H9 (cell line): ENCODE measurements around the gene ADGRD1. TPM values are rescaled to one million over a fixed set of nuclear protein-coding genes. Genes with fewer than 3 reads are reported as not detected.

Experiments used
- DNase-seq: peaks from one replicate; pipeline ENCODE4 v3.0.0-alpha.2; 2017
- H2AFZ ChIP-seq: one replicate; pipeline ENCODE4 v1.6.1; 2013; ENCODE audit warnings: mild to moderate bottlenecking, low read length, control low read depth, moderate library complexity
- H2AK5ac ChIP-seq: 2 replicates; pipeline ENCODE4 v1.6.1; 2013; ENCODE audit warnings: low read length, control low read depth, mixed read lengths; ENCODE audit not compliant: insufficient read length
- H2BK120ac ChIP-seq: one replicate; pipeline ENCODE4 v1.6.1; 2013; ENCODE audit warnings: low read depth, mild to moderate bottlenecking, low read length, control low read depth, inconsistent platforms; ENCODE audit not compliant: poor library complexity, severe bottlenecking
- H2BK12ac ChIP-seq: 2 replicates; pipeline ENCODE4 v1.6.1; 2013; ENCODE audit warnings: low read length, control low read depth, mixed read lengths, low read depth; ENCODE audit not compliant: insufficient read length
- H2BK15ac ChIP-seq: 2 replicates; pipeline ENCODE4 v1.6.1; 2013; ENCODE audit warnings: low read depth, low read length, control low read depth
- H2BK20ac ChIP-seq: one replicate; pipeline ENCODE4 v1.6.1; 2013; ENCODE audit warnings: low read depth, mild to moderate bottlenecking, low read length, control low read depth, inconsistent platforms; ENCODE audit not compliant: poor library complexity, severe bottlenecking
- H2BK5ac ChIP-seq: 2 replicates; pipeline ENCODE4 v1.6.1; 2013; ENCODE audit warnings: low read length, control low read depth, mixed read lengths; ENCODE audit not compliant: insufficient read length
- H3K14ac ChIP-seq: 2 replicates; pipeline ENCODE4 v1.6.1; 2013; ENCODE audit warnings: low read length, control low read depth; ENCODE audit not compliant: insufficient read depth
- H3K18ac ChIP-seq: 2 replicates; pipeline ENCODE4 v1.6.1; 2013; ENCODE audit warnings: low read depth, mild to moderate bottlenecking, mixed read lengths, low read length, control low read depth; ENCODE audit not compliant: insufficient read length
- H3K23ac ChIP-seq: 2 replicates; pipeline ENCODE4 v1.6.1; 2013; ENCODE audit warnings: low read length, control low read depth, mixed read lengths, low read depth; ENCODE audit not compliant: insufficient read length
- H3K23me2 ChIP-seq: 2 replicates; pipeline ENCODE4 v1.6.1; 2013; ENCODE audit warnings: low read depth, mild to moderate bottlenecking, mixed read lengths, low read length, control low read depth; ENCODE audit not compliant: insufficient read length, poor library complexity, severe bottlenecking
- H3K27ac ChIP-seq: 2 replicates; pipeline ENCODE4 v1.5.1; 2013; ENCODE audit warnings: low read length, control low read depth, mixed read lengths, low read depth; ENCODE audit not compliant: insufficient read length
- H3K27me3 ChIP-seq: 2 replicates; pipeline ENCODE4 v1.6.1; 2013; ENCODE audit warnings: low read length, control low read depth, inconsistent platforms; ENCODE audit not compliant: insufficient read depth
- H3K4ac ChIP-seq: 2 replicates; pipeline ENCODE4 v1.6.1; 2013; ENCODE audit warnings: low read depth, mild to moderate bottlenecking, control low read depth, inconsistent platforms, low read length, moderate library complexity
- H3K4me1 ChIP-seq: 2 replicates; pipeline ENCODE4 v1.6.1; 2013; ENCODE audit warnings: low read length, control low read depth, inconsistent platforms; ENCODE audit not compliant: insufficient read depth
- H3K4me2 ChIP-seq: 2 replicates; pipeline ENCODE4 v1.6.1; 2013; ENCODE audit warnings: low read length, control low read depth, mixed read lengths; ENCODE audit not compliant: insufficient read length, insufficient read depth
- H3K56ac ChIP-seq: 2 replicates; pipeline ENCODE4 v1.6.1; 2013; ENCODE audit warnings: low read depth, mild to moderate bottlenecking, mixed read lengths, low read length, control low read depth; ENCODE audit not compliant: insufficient read length
- H3K79me1 ChIP-seq: 2 replicates; pipeline ENCODE4 v1.6.1; 2013; ENCODE audit warnings: low read depth, mild to moderate bottlenecking, moderate library complexity, low read length, control low read depth, inconsistent platforms; ENCODE audit not compliant: insufficient read depth, poor library complexity, severe bottlenecking
- H3K79me2 ChIP-seq: 2 replicates; pipeline ENCODE4 v1.6.1; 2013; ENCODE audit warnings: low read length, control low read depth, inconsistent platforms; ENCODE audit not compliant: insufficient read depth
- H3K9ac ChIP-seq: 2 replicates; pipeline ENCODE4 v1.6.1; 2013; ENCODE audit warnings: low read length, control low read depth, mixed read lengths; ENCODE audit not compliant: insufficient read length; ENCODE audit errors: extremely low read depth
- H3K9me3 ChIP-seq: one replicate; pipeline ENCODE4 v1.6.1; 2013; ENCODE audit warnings: low read depth, low read length, inconsistent platforms; ENCODE audit not compliant: control insufficient read depth
- H3T11ph ChIP-seq: one replicate; pipeline ENCODE4 v1.6.1; 2013; ENCODE audit warnings: mild to moderate bottlenecking, low read length, control low read depth, inconsistent platforms
- H4K20me1 ChIP-seq: one replicate; pipeline ENCODE4 v1.6.1; 2013; ENCODE audit not compliant: control insufficient read depth, insufficient read length, insufficient read depth
- H4K5ac ChIP-seq: 2 replicates; pipeline ENCODE4 v1.6.1; 2013; ENCODE audit warnings: low read depth, mild to moderate bottlenecking, mixed read lengths, low read length, control low read depth; ENCODE audit not compliant: insufficient read length
- H4K8ac ChIP-seq: replicated peaks from 2 replicates; pipeline ENCODE4 v1.6.1; 2013; ENCODE audit warnings: low read length, control low read depth, mixed read lengths, low read depth; ENCODE audit not compliant: insufficient read length
- H4K91ac ChIP-seq: 2 replicates; pipeline ENCODE4 v1.6.1; 2013; ENCODE audit warnings: low read depth, mild to moderate bottlenecking, moderate library complexity, mixed read lengths, low read length, control low read depth; ENCODE audit not compliant: insufficient read length
- H3K27ac Mint-ChIP-seq, 3 experiments: 2 replicates in 2 of 3; 3 replicates in 1 of 3; pipeline ENCODE4 v1.8.0; 2020 to 2021; ENCODE audit warnings: mixed read lengths in 3 of 3, mild to moderate bottlenecking in 1 of 3, moderate library complexity in 1 of 3
- H3K27me3 Mint-ChIP-seq: 2 replicates; pipeline ENCODE4 v1.8.0; 2021; ENCODE audit warnings: low read depth, mild to moderate bottlenecking, moderate library complexity, mixed read lengths
- H3K36me3 Mint-ChIP-seq, 3 experiments: 2 replicates in 2 of 3; 3 replicates in 1 of 3; pipeline ENCODE4 v1.8.0; 2020 to 2021; ENCODE audit warnings: low read depth in 3 of 3, mixed read lengths in 3 of 3; ENCODE audit not compliant: insufficient read depth in 1 of 3
- H3K4me1 Mint-ChIP-seq, 2 experiments: 2 replicates each; pipeline ENCODE4 v1.8.0; 2020; ENCODE audit warnings: mixed read lengths in 2 of 2
- H3K4me3 Mint-ChIP-seq, 2 experiments: 2 replicates in 1 of 2; 3 replicates in 1 of 2; pipeline ENCODE4 v1.8.0; 2020 to 2021; ENCODE audit warnings: mild to moderate bottlenecking in 2 of 2, mixed read lengths in 2 of 2, moderate library complexity in 1 of 2
- H3K9me3 Mint-ChIP-seq, 2 experiments: 2 replicates in 1 of 2; 3 replicates in 1 of 2; pipeline ENCODE4 v1.8.0; 2020; ENCODE audit warnings: mild to moderate bottlenecking in 2 of 2, mixed read lengths in 2 of 2, moderate library complexity in 1 of 2
- WGBS: extraction: QIAGEN DNeasy Blood & Tissue Kit; methylation state at CpG from one replicate; pipeline ENCODE4 v1.1.7; 2013; ENCODE audit warnings: missing lambda C conversion rate, low lambda C conversion rate, mixed read lengths; ENCODE audit not compliant: insufficient read length; ENCODE audit errors: extremely low coverage; 5-methylcytosine and 5-hydroxymethylcytosine counted together
- total RNA-seq: library from RNA; stranded (reverse); gene quantifications from 2 replicates; pipeline ENCODE4 v1.2.1, GENCODE V29; 2021
- TF ChIP-seq, protein P1 (sequence below): fragments of 200-600 bp; sonication (generic); conservative IDR thresholded peaks from 3 replicates; pipeline ENCODE4 v1.8.0; 2021; ENCODE audit warnings: antibody characterized with exemption, mild to moderate bottlenecking

The ADGRD1 gene
- total RNA-seq, 1 experiment from 2014 or later: 0.52 TPM

DNA sequence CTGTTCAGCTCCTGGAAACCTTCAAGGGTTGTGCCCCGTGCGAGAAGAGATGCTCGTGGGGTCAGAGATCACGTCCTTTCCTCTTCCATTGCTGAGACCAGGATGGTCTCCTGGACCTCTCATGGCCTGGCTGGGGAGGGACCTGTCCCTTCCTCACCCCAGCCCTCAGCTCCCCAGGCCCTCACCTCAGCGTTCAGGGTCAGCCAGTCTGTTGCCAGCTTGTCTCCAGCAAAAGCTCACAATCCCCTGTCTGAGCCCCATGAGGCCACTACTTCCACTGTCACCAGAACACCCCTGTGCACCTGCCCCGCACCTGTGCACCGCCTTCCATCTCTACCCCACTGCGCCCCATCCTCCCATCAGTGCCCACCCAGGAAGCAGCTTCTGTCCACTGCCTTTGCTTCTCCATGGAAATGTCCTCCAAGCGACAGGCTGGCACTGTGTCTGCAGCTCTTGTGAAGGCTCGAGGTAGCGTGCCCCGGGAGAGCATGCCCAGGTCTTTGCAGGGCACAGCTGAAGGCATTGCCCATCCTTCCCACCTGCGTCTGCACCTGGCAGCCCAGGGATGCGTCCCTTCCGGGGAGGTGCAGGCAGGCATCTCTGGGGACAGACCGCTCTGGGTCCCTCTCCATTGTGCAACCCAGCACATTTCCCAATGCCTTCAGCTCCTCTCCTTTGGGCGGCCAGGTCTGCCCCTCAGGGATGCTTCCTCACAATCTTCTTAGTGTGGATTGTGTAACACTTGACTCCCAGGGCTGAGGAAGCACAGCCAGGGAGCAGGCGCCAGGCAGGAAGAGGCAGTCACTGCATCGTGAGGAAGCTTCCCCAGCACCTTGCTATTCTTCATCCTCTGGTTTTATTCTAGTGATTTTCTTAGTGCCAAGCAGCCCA, 179.6 kb downstream of the ADGRD1 start:
- DNase-seq: no peak
- no peak overlapping the region for H3K9ac ChIP-seq

More for the DNA sequence above, 179.6 kb downstream of the ADGRD1 start:
- WGBS: no CpG with 5 or more reads among the region's 19 CpGs
- Mint-ChIP-seq H3K4me3 (no peak overlapping the region), H3K36me3 (no peaks in the 10 kb centered on the region; a peak in 1 of 7 replicates), H3K27ac (no peak overlapping the region), H3K4me1 (peaks cover 0 to 7% of the 10 kb centered on the region in 2 experiments; a peak in 2 of 4 replicates), H3K27me3 (peaks cover 17% of the 10 kb centered on the region), H3K9me3 (peaks cover 0 to 2% of the 10 kb centered on the region in 2 experiments; a peak in 1 of 5 replicates)
- no peaks in the 10 kb centered on the region for H3K27me3 ChIP-seq
- H2AK5ac ChIP-seq: no peak overlapping the region
- H3K79me2 ChIP-seq: no peaks in the 10 kb centered on the region
- H2AFZ ChIP-seq: no peak overlapping the region
- no peaks in the 10 kb centered on the region for H3K79me1 ChIP-seq
- H3K23ac ChIP-seq: no peak overlapping the region
- H4K5ac ChIP-seq: no peak overlapping the region
- H2BK15ac ChIP-seq: no peak overlapping the region
- no peaks in the 10 kb centered on the region for H3K4me1 ChIP-seq
- H3K56ac ChIP-seq: no peak overlapping the region
- H2BK5ac ChIP-seq: no peak overlapping the region
- H4K20me1 ChIP-seq: no peaks in the 10 kb centered on the region
- H3K23me2 ChIP-seq: no peaks in the 10 kb centered on the region
- H2BK120ac ChIP-seq: no peak overlapping the region
- no peak overlapping the region for H3T11ph ChIP-seq
- no peak overlapping the region for H3K18ac ChIP-seq
- H3K4ac ChIP-seq: no peak overlapping the region
- H3K14ac ChIP-seq: no peak overlapping the region; the same call in 1 of the 2 replicates
- no peaks in the 10 kb centered on the region for H3K9me3 ChIP-seq
- H3K27ac ChIP-seq: no peak overlapping the region
- no peak overlapping the region for H3K4me2 ChIP-seq
- no peak overlapping the region for H2BK12ac ChIP-seq
- no peak overlapping the region for H2BK20ac ChIP-seq
- no peak overlapping the region for H4K8ac ChIP-seq
- TF ChIP-seq, protein P1, sequence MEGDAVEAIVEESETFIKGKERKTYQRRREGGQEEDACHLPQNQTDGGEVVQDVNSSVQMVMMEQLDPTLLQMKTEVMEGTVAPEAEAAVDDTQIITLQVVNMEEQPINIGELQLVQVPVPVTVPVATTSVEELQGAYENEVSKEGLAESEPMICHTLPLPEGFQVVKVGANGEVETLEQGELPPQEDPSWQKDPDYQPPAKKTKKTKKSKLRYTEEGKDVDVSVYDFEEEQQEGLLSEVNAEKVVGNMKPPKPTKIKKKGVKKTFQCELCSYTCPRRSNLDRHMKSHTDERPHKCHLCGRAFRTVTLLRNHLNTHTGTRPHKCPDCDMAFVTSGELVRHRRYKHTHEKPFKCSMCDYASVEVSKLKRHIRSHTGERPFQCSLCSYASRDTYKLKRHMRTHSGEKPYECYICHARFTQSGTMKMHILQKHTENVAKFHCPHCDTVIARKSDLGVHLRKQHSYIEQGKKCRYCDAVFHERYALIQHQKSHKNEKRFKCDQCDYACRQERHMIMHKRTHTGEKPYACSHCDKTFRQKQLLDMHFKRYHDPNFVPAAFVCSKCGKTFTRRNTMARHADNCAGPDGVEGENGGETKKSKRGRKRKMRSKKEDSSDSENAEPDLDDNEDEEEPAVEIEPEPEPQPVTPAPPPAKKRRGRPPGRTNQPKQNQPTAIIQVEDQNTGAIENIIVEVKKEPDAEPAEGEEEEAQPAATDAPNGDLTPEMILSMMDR: no peak
- H4K91ac ChIP-seq: no peak overlapping the region
